Measurements from ENCODE around the gene MAP1S.

The MAP1S gene

GRCh38 chr19:17684256-17684655, 35.0 kb upstream of the MAP1S start:
- DNase-seq: no peak
- H3K4me1 ChIP-seq: no peaks in the 10 kb centered on the region
- H3K27me3 ChIP-seq: no peaks in the 10 kb centered on the region
- H3K36me3 ChIP-seq: peaks cover 4% of the 10 kb centered on the region
- H3K9me3 ChIP-seq: no peaks in the 10 kb centered on the region
- no peak overlapping the region for H3K4me3 ChIP-seq (ENCODE audit: low read depth, low read length)
- no peak for TF ChIP-seq CTCF (IDR thresholded peaks at IDR 0.05; ENCODE audit: low read depth, low read length)

DNA sequence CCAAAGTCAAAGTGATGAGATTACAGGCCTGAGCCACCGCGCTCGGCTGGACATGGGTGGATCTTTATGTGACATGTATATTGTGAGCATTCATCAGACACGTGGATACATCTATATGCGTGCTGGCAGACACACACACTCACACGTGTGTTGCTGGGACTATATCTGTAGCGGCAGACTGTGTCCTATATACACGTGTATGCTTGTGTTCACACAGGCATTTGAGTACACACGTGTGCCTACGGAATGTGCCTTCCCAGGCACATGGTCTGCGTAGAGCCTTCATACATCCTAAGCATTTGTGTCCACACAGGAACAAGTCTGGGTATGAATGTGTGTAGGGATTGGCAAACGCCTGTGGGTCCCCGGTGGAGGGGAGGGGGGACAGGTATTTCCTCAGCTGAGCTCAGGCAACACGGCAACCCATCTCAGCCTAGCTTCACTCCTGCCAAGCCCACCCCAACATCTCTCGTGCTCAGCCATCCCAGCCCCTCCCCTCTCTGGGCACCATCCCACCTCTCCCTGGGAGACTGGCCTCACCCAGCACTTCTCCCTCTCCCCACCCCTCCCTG, 33.7 kb upstream of the MAP1S start:
- no peaks in the 10 kb centered on the region for H3K9me3 ChIP-seq
- no peak for TF ChIP-seq CTCF (IDR thresholded peaks at IDR 0.05; ENCODE audit: low read depth, low read length)
- no peaks in the 10 kb centered on the region for H3K27me3 ChIP-seq
- H3K36me3 ChIP-seq: peaks cover 4% of the 10 kb centered on the region
- no peak overlapping the region for H3K4me3 ChIP-seq (ENCODE audit: low read depth, low read length)
- H3K4me1 ChIP-seq: no peaks in the 10 kb centered on the region
- DNase-seq: no peak

- DNase-seq: no peak
- H3K9me3 ChIP-seq: no peaks in the 10 kb centered on the region
- peak overlapping the region; percentile 70 for H3K4me3 ChIP-seq (ENCODE audit: low read depth, low read length)
- no peaks in the 10 kb centered on the region for H3K4me1 ChIP-seq
- H3K27me3 ChIP-seq: no peaks in the 10 kb centered on the region
- no peak for TF ChIP-seq CTCF (IDR thresholded peaks at IDR 0.05; ENCODE audit: low read depth, low read length)
- peaks cover 4% of the 10 kb centered on the region for H3K36me3 ChIP-seq
Measured at GRCh38 chr19:17686023-17686521, 33.2 kb upstream of the MAP1S start.

- DNase-seq: peak; percentile 84
- no peaks in the 10 kb centered on the region for H3K27me3 ChIP-seq
- peak overlapping the region; percentile 70 for H3K4me3 ChIP-seq (ENCODE audit: low read depth, low read length)
- no peaks in the 10 kb centered on the region for H3K4me1 ChIP-seq
- H3K36me3 ChIP-seq: peaks cover 4% of the 10 kb centered on the region
- H3K9me3 ChIP-seq: no peaks in the 10 kb centered on the region; the same call in 1 of the 2 replicates
- TF ChIP-seq CTCF (IDR thresholded peaks at IDR 0.05; ENCODE audit: low read depth, low read length): no peak
Measured at GRCh38 chr19:17686592-17687024, 32.7 kb upstream of the MAP1S start.

- Histone ChIP-seq H3K36me3 (peaks cover 3% of the 10 kb centered on the region), H3K9me3 (no peaks in the 10 kb centered on the region; the same call in 1 of the 2 replicates), H3K4me3 (ENCODE audit: low read depth, low read length) (peak overlapping the region; percentile 70), H3K27me3 (no peaks in the 10 kb centered on the region), H3K4me1 (no peaks in the 10 kb centered on the region)
- no peak for DNase-seq
- TF ChIP-seq CTCF (IDR thresholded peaks at IDR 0.05; ENCODE audit: low read depth, low read length): no peak
Measured at GRCh38 chr19:17687141-17687856, 32.0 kb upstream of the MAP1S start.

All from BE2C (cell line).